ENCODE results near the gene KLHL18.

The KLHL18 gene

GRCh38 chr3:47273564-47273963 is 9.2 kb upstream of the KLHL18 start:
- TF ChIP-seq SIN3A (IDR thresholded peaks at IDR 0.05; ENCODE audit: borderline replicate concordance, insufficient read depth, low read length) = no peak
- TF ChIP-seq, protein P1, sequence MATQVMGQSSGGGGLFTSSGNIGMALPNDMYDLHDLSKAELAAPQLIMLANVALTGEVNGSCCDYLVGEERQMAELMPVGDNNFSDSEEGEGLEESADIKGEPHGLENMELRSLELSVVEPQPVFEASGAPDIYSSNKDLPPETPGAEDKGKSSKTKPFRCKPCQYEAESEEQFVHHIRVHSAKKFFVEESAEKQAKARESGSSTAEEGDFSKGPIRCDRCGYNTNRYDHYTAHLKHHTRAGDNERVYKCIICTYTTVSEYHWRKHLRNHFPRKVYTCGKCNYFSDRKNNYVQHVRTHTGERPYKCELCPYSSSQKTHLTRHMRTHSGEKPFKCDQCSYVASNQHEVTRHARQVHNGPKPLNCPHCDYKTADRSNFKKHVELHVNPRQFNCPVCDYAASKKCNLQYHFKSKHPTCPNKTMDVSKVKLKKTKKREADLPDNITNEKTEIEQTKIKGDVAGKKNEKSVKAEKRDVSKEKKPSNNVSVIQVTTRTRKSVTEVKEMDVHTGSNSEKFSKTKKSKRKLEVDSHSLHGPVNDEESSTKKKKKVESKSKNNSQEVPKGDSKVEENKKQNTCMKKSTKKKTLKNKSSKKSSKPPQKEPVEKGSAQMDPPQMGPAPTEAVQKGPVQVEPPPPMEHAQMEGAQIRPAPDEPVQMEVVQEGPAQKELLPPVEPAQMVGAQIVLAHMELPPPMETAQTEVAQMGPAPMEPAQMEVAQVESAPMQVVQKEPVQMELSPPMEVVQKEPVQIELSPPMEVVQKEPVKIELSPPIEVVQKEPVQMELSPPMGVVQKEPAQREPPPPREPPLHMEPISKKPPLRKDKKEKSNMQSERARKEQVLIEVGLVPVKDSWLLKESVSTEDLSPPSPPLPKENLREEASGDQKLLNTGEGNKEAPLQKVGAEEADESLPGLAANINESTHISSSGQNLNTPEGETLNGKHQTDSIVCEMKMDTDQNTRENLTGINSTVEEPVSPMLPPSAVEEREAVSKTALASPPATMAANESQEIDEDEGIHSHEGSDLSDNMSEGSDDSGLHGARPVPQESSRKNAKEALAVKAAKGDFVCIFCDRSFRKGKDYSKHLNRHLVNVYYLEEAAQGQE (IDR thresholded peaks at IDR 0.05; ENCODE audit: insufficient read depth in 1 of 2, low read depth in 2 of 2, low read length in 2 of 2) = no peak
- TF ChIP-seq FOXP2 (optimal IDR thresholded peaks at IDR 0.05; ENCODE audit: borderline replicate concordance, extremely low read depth, extremely low read length, insufficient read depth) = no peak
- TF ChIP-seq TAF1 (IDR thresholded peaks at IDR 0.05; ENCODE audit: borderline replicate concordance, insufficient read depth, low read length) = no peak
- TF ChIP-seq POLR2AphosphoS5 (IDR thresholded peaks at IDR 0.05; ENCODE audit: low read depth, low read length) = no peak

DNA sequence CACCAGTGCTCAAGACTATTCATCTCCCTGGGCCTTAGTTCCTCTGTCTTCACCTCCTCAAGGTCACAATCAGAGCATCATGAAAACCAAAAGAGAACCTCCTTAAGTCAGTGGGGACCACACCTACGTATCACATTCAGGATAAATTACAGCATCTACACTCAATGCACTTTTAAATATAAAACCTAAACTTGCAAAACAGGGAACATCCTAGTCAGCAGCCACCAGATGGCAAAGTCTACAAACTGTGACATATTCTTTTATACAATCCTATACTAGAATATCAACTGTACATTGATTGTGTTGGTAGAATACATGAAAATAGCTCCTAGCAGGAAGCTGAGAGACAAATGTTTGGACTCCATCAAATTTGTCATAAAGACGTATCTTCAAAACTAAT is 8.1 kb upstream of the KLHL18 start:
- TF ChIP-seq FOXP2 (optimal IDR thresholded peaks at IDR 0.05; ENCODE audit: borderline replicate concordance, extremely low read depth, extremely low read length, insufficient read depth) = no peak
- no peak for TF ChIP-seq TAF1 (IDR thresholded peaks at IDR 0.05; ENCODE audit: borderline replicate concordance, insufficient read depth, low read length)
- no peak for TF ChIP-seq POLR2AphosphoS5 (IDR thresholded peaks at IDR 0.05; ENCODE audit: low read depth, low read length)
- TF ChIP-seq SIN3A (IDR thresholded peaks at IDR 0.05; ENCODE audit: borderline replicate concordance, insufficient read depth, low read length) = no peak
- TF ChIP-seq, protein P1 (IDR thresholded peaks at IDR 0.05; ENCODE audit: insufficient read depth in 1 of 2, low read depth in 2 of 2, low read length in 2 of 2) = no peak

- TF ChIP-seq SIN3A (IDR thresholded peaks at IDR 0.05; ENCODE audit: borderline replicate concordance, insufficient read depth, low read length) (no peak), TAF1 (IDR thresholded peaks at IDR 0.05; ENCODE audit: borderline replicate concordance, insufficient read depth, low read length) (no peak), POLR2AphosphoS5 (IDR thresholded peaks at IDR 0.05; ENCODE audit: low read depth, low read length) (no peak), FOXP2 (optimal IDR thresholded peaks at IDR 0.05; ENCODE audit: borderline replicate concordance, extremely low read depth, extremely low read length, insufficient read depth) (no peak)
- TF ChIP-seq, protein P1 (IDR thresholded peaks at IDR 0.05; ENCODE audit: insufficient read depth in 1 of 2, low read depth in 2 of 2, low read length in 2 of 2) = no peak
Observed at GRCh38 chr3:47276558-47276957, 6.2 kb upstream of the KLHL18 start.

DNA sequence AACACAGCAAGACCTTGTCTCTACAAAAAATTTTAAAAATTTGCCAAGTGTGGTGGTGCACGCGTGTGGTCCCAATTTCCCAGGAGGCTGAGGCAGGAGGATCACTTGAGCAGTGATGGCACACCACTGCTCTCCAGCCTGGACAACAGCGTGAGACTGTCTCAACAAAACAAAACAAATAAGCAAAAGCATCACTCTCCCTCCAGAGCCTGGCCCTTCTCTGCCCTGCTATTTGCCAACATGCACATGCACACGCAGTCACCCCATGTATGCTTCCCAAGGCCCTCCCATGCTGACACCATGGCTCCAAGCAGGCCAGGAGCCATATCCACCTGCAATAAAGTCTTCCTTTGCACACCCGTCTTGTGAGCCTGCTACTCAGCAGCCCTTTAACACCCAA is 2.2 kb upstream of the KLHL18 start:
- TF ChIP-seq, protein P1 (IDR thresholded peaks at IDR 0.05; ENCODE audit: insufficient read depth in 1 of 2, low read depth in 2 of 2, low read length in 2 of 2) = no peak
- TF ChIP-seq POLR2AphosphoS5 (IDR thresholded peaks at IDR 0.05; ENCODE audit: low read depth, low read length) (no peak), TAF1 (IDR thresholded peaks at IDR 0.05; ENCODE audit: borderline replicate concordance, insufficient read depth, low read length) (no peak), FOXP2 (optimal IDR thresholded peaks at IDR 0.05; ENCODE audit: borderline replicate concordance, extremely low read depth, extremely low read length, insufficient read depth) (no peak), SIN3A (IDR thresholded peaks at IDR 0.05; ENCODE audit: borderline replicate concordance, insufficient read depth, low read length) (no peak)

DNA sequence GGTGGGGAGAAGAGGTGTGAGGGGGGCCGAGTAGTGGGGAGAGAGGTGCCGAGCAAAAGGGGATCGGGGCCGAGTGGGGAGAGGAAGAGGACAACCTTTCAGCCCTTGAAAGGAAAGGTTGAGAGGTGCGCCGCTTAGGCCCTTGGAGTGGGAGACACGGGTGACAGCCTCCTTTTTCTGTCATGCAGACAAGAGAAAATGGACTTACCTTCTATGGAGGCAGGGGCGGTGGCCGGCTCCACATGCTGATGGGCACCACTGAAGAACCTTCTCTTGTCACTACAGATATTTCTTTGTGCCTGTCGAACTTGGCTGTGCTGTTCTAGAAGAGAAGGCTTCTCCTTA is 421 bp downstream of the KLHL18 start:
- TF ChIP-seq TAF1 (IDR thresholded peaks at IDR 0.05; ENCODE audit: borderline replicate concordance, insufficient read depth, low read length) (no peak), POLR2AphosphoS5 (IDR thresholded peaks at IDR 0.05; ENCODE audit: low read depth, low read length) (no peak), SIN3A (IDR thresholded peaks at IDR 0.05; ENCODE audit: borderline replicate concordance, insufficient read depth, low read length) (no peak), FOXP2 (optimal IDR thresholded peaks at IDR 0.05; ENCODE audit: borderline replicate concordance, extremely low read depth, extremely low read length, insufficient read depth) (no peak)
- TF ChIP-seq, protein P1 (IDR thresholded peaks at IDR 0.05; ENCODE audit: insufficient read depth in 1 of 2, low read depth in 2 of 2, low read length in 2 of 2) = no peak

All from PFSK-1 (cell line).